PC-9 (cell line): ENCODE data around the gene IPPK. TPM values are rescaled to one million over a fixed set of nuclear protein-coding genes. Genes with fewer than 3 reads are reported as not detected.

Experiments used
- BruUV-seq: library from RNA; stranded (reverse); fragments of 400-500 nt; replicated peaks from 2 replicates; lab custom pipeline; 2021; lab: Mats Ljungman, UMichigan
- CTCF ChIA-PET: fragments of 300-600 bp; sonication (Branson Sonifier 250); formaldehyde crosslinking; loops from one replicate; lab custom pipeline; 2022; ENCODE audit warnings: antibody characterized with exemption; lab: Charles Lee
- POLR2A ChIA-PET: fragments of 300-600 bp; sonication (Branson Sonifier 250); formaldehyde crosslinking; loops from one replicate; lab custom pipeline; 2022; ENCODE audit warnings: antibody characterized with exemption; ENCODE audit not compliant: unreplicated experiment; lab: Charles Lee
- DNase-seq, 2 experiments: peaks; one replicate each; pipeline versions ENCODE4 v3.0.0 to v3.0.0-alpha.2; 2015 to 2022; ENCODE audit warnings: mixed read lengths in 1 of 2
- H2AFZ ChIP-seq: fragments of 200-600 bp; sonication (generic); 2 replicates; pipeline ENCODE4 v1.8.1; 2017; ENCODE audit warnings: antibody characterized with exemption
- H3F3A ChIP-seq: fragments of 200-600 bp; sonication (generic); 2 replicates; pipeline ENCODE4 v1.8.1; 2017; ENCODE audit warnings: antibody characterized with exemption, mild to moderate bottlenecking, low read depth; ENCODE audit not compliant: insufficient read depth
- H3K27ac ChIP-seq: fragments of 200-600 bp; sonication (generic); 2 replicates; pipeline ENCODE4 v1.6.1; 2016; ENCODE audit warnings: mixed run types
- H3K27me3 ChIP-seq: fragments of 200-600 bp; sonication (generic); 2 replicates; pipeline ENCODE4 v1.6.1; 2016; ENCODE audit warnings: low read depth, mixed run types; ENCODE audit not compliant: insufficient read depth
- H3K36me3 ChIP-seq: fragments of 200-600 bp; sonication (generic); 2 replicates; pipeline ENCODE4 v1.6.1; 2016; ENCODE audit warnings: low read depth, mixed run types
- H3K4me1 ChIP-seq: fragments of 200-600 bp; sonication (generic); replicated peaks from 2 replicates; pipeline ENCODE4 v1.6.1; 2016; ENCODE audit warnings: mixed run types; ENCODE audit not compliant: insufficient read depth
- H3K4me2 ChIP-seq: fragments of 200-600 bp; sonication (generic); 2 replicates; pipeline ENCODE4 v1.6.1; 2017; ENCODE audit warnings: mixed run types
- H3K4me3 ChIP-seq: fragments of 200-600 bp; sonication (generic); 2 replicates; pipeline ENCODE4 v1.6.1; 2016; ENCODE audit warnings: mixed run types
- H3K79me2 ChIP-seq: fragments of 200-600 bp; sonication (generic); 2 replicates; pipeline ENCODE4 v1.6.1; 2017; ENCODE audit warnings: low read depth, mixed run types
- H3K9me2 ChIP-seq: fragments of 200-600 bp; sonication (generic); 2 replicates; pipeline ENCODE4 v1.8.1; 2017; ENCODE audit warnings: mild to moderate bottlenecking; ENCODE audit not compliant: insufficient read depth
- H3K9me3 ChIP-seq: fragments of 200-600 bp; sonication (generic); 2 replicates; pipeline ENCODE4 v1.8.1; 2016; ENCODE audit warnings: low read depth; ENCODE audit not compliant: insufficient read depth
- H4K20me1 ChIP-seq: fragments of 200-600 bp; sonication (generic); 2 replicates; pipeline ENCODE4 v1.8.1; 2017; ENCODE audit not compliant: insufficient read depth
- EZH2 ChIP-seq: fragments of 200-600 bp; sonication (generic); IDR thresholded peaks from 2 replicates; pipeline ENCODE4 v1.8.0; 2017; ENCODE audit warnings: antibody characterized with exemption, low read depth
- intact Hi-C: fragments of 100-400 bp; cut with micrococcal nuclease; formaldehyde crosslinking; loops from one replicate; pipeline ENCODE4 v1.10.0; 2022; ENCODE audit not compliant: unreplicated experiment
- total RNA-seq: library from RNA; stranded (reverse); gene quantifications from 2 replicates; pipeline ENCODE4 v1.2.3, GENCODE V29; 2021
- TF ChIP-seq, protein P1 (sequence below): fragments of 200-600 bp; sonication (generic); conservative IDR thresholded peaks from 2 replicates; pipeline ENCODE4 v1.6.1; 2017; ENCODE audit warnings: mixed run types, antibody characterized with exemption, mild to moderate bottlenecking, moderate library complexity

The IPPK gene
- total RNA-seq, 1 experiment from 2014 or later = 12.3 TPM

- Histone ChIP-seq H3K36me3 (peaks cover 14% of the 10 kb centered on the region; the same call in 1 of the 2 replicates), H3K27ac (no peak overlapping the region), H3K79me2 (no peaks in the 10 kb centered on the region), H3K4me1 (no peaks in the 10 kb centered on the region), H4K20me1 (peaks cover 15% of the 10 kb centered on the region), H3K9me3 (no peaks in the 10 kb centered on the region), H3F3A (no peaks in the 10 kb centered on the region; the same call in 1 of the 2 replicates), H3K4me2 (no peak overlapping the region), H2AFZ (no peak overlapping the region), H3K4me3 (no peak overlapping the region), H3K27me3 (no peaks in the 10 kb centered on the region), H3K9me2 (no peaks in the 10 kb centered on the region)
- intact Hi-C loops = no loop called here
- POLR2A ChIA-PET = no interaction called here
- no TSS peak for BruUV-seq
- CTCF ChIA-PET = no interaction called here
- TF ChIP-seq, protein P1, sequence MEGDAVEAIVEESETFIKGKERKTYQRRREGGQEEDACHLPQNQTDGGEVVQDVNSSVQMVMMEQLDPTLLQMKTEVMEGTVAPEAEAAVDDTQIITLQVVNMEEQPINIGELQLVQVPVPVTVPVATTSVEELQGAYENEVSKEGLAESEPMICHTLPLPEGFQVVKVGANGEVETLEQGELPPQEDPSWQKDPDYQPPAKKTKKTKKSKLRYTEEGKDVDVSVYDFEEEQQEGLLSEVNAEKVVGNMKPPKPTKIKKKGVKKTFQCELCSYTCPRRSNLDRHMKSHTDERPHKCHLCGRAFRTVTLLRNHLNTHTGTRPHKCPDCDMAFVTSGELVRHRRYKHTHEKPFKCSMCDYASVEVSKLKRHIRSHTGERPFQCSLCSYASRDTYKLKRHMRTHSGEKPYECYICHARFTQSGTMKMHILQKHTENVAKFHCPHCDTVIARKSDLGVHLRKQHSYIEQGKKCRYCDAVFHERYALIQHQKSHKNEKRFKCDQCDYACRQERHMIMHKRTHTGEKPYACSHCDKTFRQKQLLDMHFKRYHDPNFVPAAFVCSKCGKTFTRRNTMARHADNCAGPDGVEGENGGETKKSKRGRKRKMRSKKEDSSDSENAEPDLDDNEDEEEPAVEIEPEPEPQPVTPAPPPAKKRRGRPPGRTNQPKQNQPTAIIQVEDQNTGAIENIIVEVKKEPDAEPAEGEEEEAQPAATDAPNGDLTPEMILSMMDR = no peak
- no peak for TF ChIP-seq EZH2
- DNase-seq = no peak
These were observed 28.7 kb downstream of the IPPK start for GRCh38 chr9:92641092-92641809.

DNA sequence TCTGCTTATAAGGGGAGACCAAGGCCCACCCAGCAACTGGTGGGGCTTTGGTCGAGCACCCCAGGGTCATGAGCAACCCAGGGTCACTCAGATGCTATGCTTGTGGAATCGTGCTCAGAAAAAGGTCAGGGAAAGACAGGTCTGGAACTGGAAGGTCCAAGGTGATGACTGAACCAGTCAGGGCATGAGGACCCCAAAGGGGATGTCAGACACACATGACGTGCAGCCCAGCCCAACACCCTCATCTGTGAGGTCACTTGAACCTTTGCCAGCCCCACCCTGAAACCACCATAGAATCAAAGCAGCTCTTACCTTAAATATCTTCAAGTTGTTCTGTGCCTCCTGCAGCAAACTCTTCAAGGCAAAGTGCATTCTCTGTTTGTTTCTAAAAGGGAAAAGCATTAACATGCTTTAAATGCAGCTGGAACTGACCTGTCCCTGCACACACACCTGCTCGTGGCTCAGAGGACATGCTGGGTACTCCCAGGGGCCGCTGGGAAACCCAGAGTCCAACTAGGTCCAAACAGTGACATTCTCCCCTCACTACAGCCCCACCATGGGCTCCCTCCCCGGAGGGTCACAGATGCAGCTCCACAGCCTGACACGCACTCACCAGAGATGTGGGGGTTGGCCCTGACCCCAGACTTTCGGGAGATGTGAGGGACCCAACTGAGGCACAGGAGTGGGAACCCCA, 29.4 kb downstream of the IPPK start:
- DNase-seq = no peak
- CTCF ChIA-PET = no interaction called here

GRCh38 chr9:92639791-92640271, 30.1 kb downstream of the IPPK start:
- DNase-seq = no peak
- Histone ChIP-seq H3K9me3 (no peaks in the 10 kb centered on the region), H3K9me2 (no peaks in the 10 kb centered on the region), H3K79me2 (no peaks in the 10 kb centered on the region), H3K27ac (no peak overlapping the region), H3K4me2 (no peak overlapping the region), H3K4me1 (no peaks in the 10 kb centered on the region), H3K27me3 (no peaks in the 10 kb centered on the region), H2AFZ (no peak overlapping the region), H3F3A (no peaks in the 10 kb centered on the region), H3K4me3 (no peak overlapping the region), H4K20me1 (peaks cover 10% of the 10 kb centered on the region), H3K36me3 (peaks cover 11% of the 10 kb centered on the region; the same call in 1 of the 2 replicates)
- CTCF ChIA-PET = no interaction called here
- POLR2A ChIA-PET = no interaction called here
- intact Hi-C loops = loop anchor here (10.0 kb wide), 2 partner anchors 365 to 865 kb away; no protein-coding TSS in a partner anchor
- TF ChIP-seq, protein P1 = no peak
- TF ChIP-seq EZH2 = no peak
- no TSS peak for BruUV-seq

More for the DNA sequence above, 29.4 kb downstream of the IPPK start:
- POLR2A ChIA-PET = no interaction called here
- Histone ChIP-seq H3K4me3 (no peak overlapping the region), H3K9me3 (no peaks in the 10 kb centered on the region), H4K20me1 (peaks cover 11% of the 10 kb centered on the region), H3K4me1 (no peaks in the 10 kb centered on the region), H3K36me3 (peaks cover 11% of the 10 kb centered on the region; the same call in 1 of the 2 replicates), H3K79me2 (no peaks in the 10 kb centered on the region), H3K4me2 (no peak overlapping the region), H3F3A (no peaks in the 10 kb centered on the region), H3K9me2 (no peaks in the 10 kb centered on the region), H3K27ac (no peak overlapping the region), H3K27me3 (no peaks in the 10 kb centered on the region), H2AFZ (no peak overlapping the region)
- TF ChIP-seq, protein P1 = no peak
- no peak for TF ChIP-seq EZH2
- no TSS peak for BruUV-seq
- intact Hi-C loops = no loop called here
